Measurements from ENCODE around the gene TOR4A. TPM values are rescaled to one million over a fixed set of nuclear protein-coding genes. Genes with fewer than 3 reads are reported as not detected.

TOR4A gene
- total and polyA plus RNA-seq, 4 donors, result 2.6 to 14.0 (median 8.2) TPM

DNA sequence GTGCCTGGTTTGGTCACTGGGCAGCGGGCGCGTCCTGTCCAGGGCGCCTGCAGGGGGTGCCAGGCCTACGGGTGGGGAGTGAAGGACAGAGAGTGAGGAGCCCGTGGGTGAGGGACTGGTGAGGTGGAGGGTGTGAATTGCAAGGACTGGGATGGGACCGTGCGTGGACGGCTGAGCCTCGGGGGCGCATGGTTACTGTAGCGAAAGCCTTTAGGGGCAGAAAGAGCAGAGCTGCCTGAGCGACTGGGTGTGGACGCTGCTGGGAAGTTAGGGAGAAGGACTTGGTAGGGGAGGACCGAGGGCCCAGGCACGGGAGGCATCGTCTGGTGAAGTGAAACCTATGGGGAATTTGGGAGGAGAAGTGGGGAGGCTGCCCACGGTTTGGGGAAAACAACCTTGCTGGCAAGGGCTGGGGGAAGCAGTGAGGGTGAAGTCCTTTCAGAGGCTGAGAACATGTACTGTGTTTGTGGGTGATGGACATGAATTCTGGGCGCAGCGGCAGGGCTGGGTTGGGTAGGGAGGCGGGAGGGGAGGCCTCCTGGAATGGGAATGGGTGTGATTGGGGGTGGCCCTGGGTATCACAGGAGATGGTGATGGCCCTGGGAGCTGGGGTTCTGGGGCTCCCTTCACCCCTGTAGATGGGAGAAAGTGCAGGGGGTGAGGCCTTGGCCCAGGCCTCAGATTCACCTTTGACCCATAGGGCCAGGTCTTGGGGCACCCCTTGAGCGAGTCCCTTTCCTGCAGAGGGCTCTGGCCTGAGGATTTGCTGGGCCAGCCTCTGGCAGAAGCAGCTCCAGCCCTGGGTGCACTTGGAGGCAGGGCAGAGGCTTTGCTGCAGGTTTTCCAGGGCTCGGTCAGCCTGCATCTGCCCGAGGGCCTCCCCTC lies 1.7 kb upstream of the TOR4A start:
- WGBS, 2 donors, result 81 to 87% methylated on average over 24 of the region's 24 CpGs
- H3K9me3 ChIP-seq (ENCODE audit: control insufficient read depth, low read length), result no peaks in the 10 kb centered on the region
- no peak overlapping the region for H3K4me3 ChIP-seq (ENCODE audit: low read length in 2 of 2)
- ATAC-seq (ENCODE audit: low FRiP score) (no peak), DNase-seq (peak; percentile 49 to 71)
- no peaks in the 10 kb centered on the region for H3K27me3 ChIP-seq (ENCODE audit: control insufficient read depth in 1 of 2, insufficient read depth in 2 of 2, low read length in 1 of 2)
- H3K4me1 ChIP-seq (ENCODE audit: control insufficient read depth in 1 of 2, insufficient read depth in 2 of 2, low read length in 2 of 2), result no peaks in the 10 kb centered on the region
- intact Hi-C loops (cut with DNase I), result no loop called here
- H3K36me3 ChIP-seq (ENCODE audit: control insufficient read depth in 1 of 2, insufficient read depth in 2 of 2, low read length in 1 of 2), result peaks cover 0 to 3% of the 10 kb centered on the region in 2 donors
- H3K27ac ChIP-seq (ENCODE audit: low read depth in 1 of 2, low read length in 2 of 2), result no peak overlapping the region

DNA sequence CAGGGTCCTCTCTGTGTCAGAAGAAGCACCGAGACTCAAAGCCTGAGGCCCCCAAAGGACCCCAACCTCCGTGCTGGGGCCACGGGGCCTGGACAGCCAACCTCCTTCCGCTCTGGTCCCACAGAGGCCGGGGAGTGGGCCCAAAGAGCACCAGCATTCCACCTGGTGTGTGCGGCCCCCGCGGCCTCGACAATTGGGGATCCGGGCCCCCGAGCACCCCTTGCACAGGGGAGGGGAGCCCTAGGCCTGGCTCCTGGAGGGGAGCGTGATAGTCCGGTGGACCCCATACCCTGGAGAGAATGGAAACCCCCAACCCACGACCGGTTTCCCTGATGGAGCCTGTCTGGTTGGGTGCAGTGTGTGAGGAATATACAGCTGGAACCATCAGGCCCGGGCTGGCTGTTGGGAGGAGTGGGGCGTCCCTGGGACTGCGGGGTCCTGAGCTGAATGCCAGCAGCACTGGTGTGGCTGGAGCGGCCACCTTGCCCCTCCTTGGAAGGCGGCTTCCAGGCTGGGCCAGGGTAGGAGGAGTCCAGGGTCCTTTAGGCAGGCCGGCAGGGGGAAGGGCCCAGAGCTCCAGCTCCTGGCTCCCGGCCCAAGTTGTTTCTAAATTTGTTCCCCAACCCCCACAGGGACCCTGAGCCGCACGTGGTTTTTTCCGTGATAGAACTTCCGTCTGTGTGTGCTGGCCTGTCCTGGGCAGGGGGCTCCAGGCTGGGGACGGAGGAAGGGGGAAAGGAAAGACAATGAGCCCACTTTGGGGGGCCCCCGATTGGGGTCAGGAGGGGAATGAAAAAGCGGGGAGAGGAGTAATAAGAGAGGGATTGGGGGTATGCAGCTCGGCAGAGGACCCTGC lies 825 bp upstream of the TOR4A start:
- intact Hi-C loops (cut with DNase I), result no loop called here
- no peaks in the 10 kb centered on the region for H3K9me3 ChIP-seq (ENCODE audit: control insufficient read depth, low read length)
- H3K4me1 ChIP-seq (ENCODE audit: control insufficient read depth in 1 of 2, insufficient read depth in 2 of 2, low read length in 2 of 2), result no peaks in the 10 kb centered on the region
- peak overlapping the region in 1 of 2 donors; percentile 39 for H3K27ac ChIP-seq (ENCODE audit: low read depth in 1 of 2, low read length in 2 of 2)
- no peak overlapping the region for H3K4me3 ChIP-seq (ENCODE audit: low read length in 2 of 2)
- DNase-seq (peak; percentile 89 to 91), ATAC-seq (ENCODE audit: low FRiP score) (peak; percentile 82)
- WGBS, 2 donors, result 28% methylated on average over 30 of the region's 30 CpGs
- no peaks in the 10 kb centered on the region for H3K27me3 ChIP-seq (ENCODE audit: control insufficient read depth in 1 of 2, insufficient read depth in 2 of 2, low read length in 1 of 2)
- peaks cover 0 to 3% of the 10 kb centered on the region in 2 donors for H3K36me3 ChIP-seq (ENCODE audit: control insufficient read depth in 1 of 2, insufficient read depth in 2 of 2, low read length in 1 of 2)

DNA sequence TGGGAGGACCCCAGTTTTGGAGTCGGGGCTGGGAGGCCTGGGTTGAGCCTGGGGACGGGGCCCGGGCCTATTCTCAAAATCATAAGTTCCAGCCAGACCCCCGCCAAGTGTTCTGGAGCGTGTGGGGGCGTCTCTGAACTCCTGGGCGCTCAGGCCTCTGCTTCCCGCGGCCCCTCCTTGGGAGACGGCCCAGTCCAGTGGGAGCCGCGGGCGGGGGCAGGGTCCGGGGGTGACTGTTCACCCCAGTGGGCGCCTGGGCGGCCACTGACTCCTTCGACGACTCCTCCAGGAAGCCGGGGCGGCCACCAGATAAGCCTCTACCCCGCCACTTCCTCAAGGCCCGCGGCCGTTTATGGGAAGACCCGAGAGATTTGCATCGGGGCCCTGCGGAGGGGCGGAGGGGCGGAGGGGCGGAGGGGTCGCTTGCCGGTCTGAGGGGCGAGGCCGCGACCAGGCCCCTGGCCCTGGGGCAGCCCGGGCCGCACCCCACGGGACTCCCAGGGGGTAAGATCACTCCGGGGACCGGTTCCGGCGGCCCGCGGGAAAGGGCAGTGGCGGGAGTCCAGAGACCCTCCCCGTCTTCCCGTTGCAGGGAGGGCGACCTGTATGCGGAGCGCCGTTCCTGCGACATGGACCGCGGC lies 655 bp downstream of the TOR4A start:
- H3K4me1 ChIP-seq (ENCODE audit: control insufficient read depth in 1 of 2, insufficient read depth in 2 of 2, low read length in 2 of 2), result no peaks in the 10 kb centered on the region
- peak overlapping the region in 1 of 2 donors; percentile 23 for H3K27ac ChIP-seq (ENCODE audit: low read depth in 1 of 2, low read length in 2 of 2)
- 15 to 18% methylated on average over 35 to 54 of the region's 54 CpGs for WGBS, 2 donors
- H3K9me3 ChIP-seq (ENCODE audit: control insufficient read depth, low read length), result no peaks in the 10 kb centered on the region
- ATAC-seq (ENCODE audit: low FRiP score) (no peak), DNase-seq (peak; percentile 56 to 80)
- H3K27me3 ChIP-seq (ENCODE audit: control insufficient read depth in 1 of 2, insufficient read depth in 2 of 2, low read length in 1 of 2), result no peaks in the 10 kb centered on the region
- peaks cover 0 to 3% of the 10 kb centered on the region in 2 donors for H3K36me3 ChIP-seq (ENCODE audit: control insufficient read depth in 1 of 2, insufficient read depth in 2 of 2, low read length in 1 of 2)
- intact Hi-C loops (cut with DNase I), result no loop called here
- peak overlapping the region; percentile 31 to 40 for H3K4me3 ChIP-seq (ENCODE audit: low read length in 2 of 2)

DNA sequence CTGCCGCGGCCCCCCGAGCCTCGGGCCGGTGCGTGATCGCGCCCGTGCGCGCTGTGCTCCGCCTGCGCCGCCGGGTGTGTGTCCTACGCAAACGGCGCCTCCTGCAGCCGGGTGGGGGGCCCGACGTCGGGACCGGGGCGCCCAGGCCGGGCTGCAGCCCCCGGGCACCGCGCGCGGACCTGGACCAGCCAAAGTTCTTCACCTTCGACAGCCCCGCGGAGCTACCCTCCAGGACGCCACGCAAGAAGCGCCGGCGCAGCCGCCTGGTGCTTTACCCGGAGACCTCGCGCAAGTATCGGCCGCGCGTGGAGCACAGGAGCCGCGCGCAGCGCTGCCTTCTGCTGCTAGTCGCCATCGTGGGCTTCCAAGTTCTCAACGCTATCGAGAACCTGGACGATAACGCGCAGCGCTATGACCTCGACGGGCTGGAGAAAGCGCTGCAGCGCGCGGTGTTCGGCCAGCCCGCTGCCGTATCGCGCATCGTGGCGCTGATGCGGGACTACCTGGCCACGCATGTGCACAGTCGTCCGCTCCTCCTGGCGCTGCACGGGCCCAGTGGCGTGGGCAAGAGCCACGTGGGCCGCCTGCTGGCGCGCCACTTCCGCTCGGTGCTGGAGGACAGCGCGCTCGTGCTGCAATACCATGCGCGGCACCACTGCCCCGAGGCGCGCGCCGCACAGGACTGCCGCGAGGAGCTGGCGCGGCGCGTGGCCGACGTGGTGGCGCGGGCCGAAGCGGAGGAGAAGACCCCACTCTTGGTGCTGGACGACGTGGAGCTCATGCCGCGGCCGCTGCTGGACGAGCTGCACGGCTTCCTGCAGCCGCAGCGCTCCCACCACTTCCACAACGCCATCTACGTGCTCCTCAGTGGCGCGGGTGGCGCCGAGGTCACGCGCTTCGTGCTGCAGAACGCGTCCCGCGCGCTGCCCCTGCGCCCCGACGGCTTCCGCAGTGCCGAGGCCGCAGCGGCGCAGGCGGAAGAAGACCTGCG lies 1.5 kb downstream of the TOR4A start:
- intact Hi-C loops (cut with DNase I), result no loop called here
- Histone ChIP-seq H3K27me3 (ENCODE audit: control insufficient read depth in 1 of 2, insufficient read depth in 2 of 2, low read length in 1 of 2) (no peaks in the 10 kb centered on the region), H3K9me3 (ENCODE audit: control insufficient read depth, low read length) (no peaks in the 10 kb centered on the region), H3K27ac (ENCODE audit: low read depth in 1 of 2, low read length in 2 of 2) (no peak overlapping the region), H3K4me1 (ENCODE audit: control insufficient read depth in 1 of 2, insufficient read depth in 2 of 2, low read length in 2 of 2) (no peaks in the 10 kb centered on the region), H3K4me3 (ENCODE audit: low read length in 2 of 2) (no peak overlapping the region), H3K36me3 (ENCODE audit: control insufficient read depth in 1 of 2, insufficient read depth in 2 of 2, low read length in 1 of 2) (peaks cover 0 to 3% of the 10 kb centered on the region in 2 donors)
- peak in 1 of 2 donors; percentile 76 for DNase-seq
- no peak for ATAC-seq (ENCODE audit: low FRiP score)
- WGBS, 2 donors, result 79 to 88% methylated on average over 119 to 139 of the region's 139 CpGs

DNA sequence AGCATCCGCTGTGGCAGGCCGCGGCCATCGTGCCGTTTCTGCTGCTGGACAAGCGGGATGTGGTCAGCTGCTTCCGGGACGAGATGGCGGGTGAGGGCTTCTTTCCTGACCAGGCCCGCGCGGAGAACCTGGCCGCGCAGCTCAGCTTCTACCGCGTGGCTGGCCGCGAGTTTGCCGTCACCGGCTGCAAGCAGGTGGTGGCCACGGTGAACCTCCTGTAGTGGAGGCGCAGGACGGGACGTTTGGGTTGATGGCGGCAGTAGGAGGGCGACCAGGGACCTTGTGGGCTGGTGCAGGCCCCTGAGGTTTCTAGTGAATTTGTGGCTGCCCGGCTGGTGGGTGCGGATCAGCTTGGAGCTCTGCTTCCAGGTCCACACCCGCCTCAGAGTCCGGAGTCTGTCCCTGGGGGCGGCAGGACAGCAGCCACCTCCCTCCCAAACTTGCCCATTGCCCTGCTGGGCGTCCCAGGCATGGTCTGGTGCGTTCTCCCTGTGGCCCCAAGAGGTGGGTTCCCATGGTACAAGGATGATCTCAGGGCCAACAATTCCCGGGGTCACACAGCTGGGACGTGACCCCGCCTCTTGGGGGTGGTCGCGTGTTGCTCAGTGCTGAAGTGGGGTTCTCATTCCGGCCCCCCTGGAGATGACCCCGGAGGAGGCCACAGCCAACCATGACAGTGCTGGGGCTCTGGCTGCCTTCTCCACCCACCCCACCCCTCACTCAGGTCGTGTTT lies 2.4 kb downstream of the TOR4A start:
- Histone ChIP-seq H3K9me3 (ENCODE audit: control insufficient read depth, low read length) (no peaks in the 10 kb centered on the region), H3K27ac (ENCODE audit: low read depth in 1 of 2, low read length in 2 of 2) (no peak overlapping the region), H3K4me3 (ENCODE audit: low read length in 2 of 2) (no peak overlapping the region), H3K4me1 (ENCODE audit: control insufficient read depth in 1 of 2, insufficient read depth in 2 of 2, low read length in 2 of 2) (no peaks in the 10 kb centered on the region), H3K27me3 (ENCODE audit: control insufficient read depth in 1 of 2, insufficient read depth in 2 of 2, low read length in 1 of 2) (no peaks in the 10 kb centered on the region), H3K36me3 (ENCODE audit: control insufficient read depth in 1 of 2, insufficient read depth in 2 of 2, low read length in 1 of 2) (peaks cover 0 to 3% of the 10 kb centered on the region in 2 donors)
- intact Hi-C loops (cut with DNase I), result no loop called here
- no peak for ATAC-seq (ENCODE audit: low FRiP score)
- 90 to 94% methylated on average over 41 of the region's 41 CpGs for WGBS, 2 donors
- peak in 1 of 2 donors; percentile 73 for DNase-seq

DNA sequence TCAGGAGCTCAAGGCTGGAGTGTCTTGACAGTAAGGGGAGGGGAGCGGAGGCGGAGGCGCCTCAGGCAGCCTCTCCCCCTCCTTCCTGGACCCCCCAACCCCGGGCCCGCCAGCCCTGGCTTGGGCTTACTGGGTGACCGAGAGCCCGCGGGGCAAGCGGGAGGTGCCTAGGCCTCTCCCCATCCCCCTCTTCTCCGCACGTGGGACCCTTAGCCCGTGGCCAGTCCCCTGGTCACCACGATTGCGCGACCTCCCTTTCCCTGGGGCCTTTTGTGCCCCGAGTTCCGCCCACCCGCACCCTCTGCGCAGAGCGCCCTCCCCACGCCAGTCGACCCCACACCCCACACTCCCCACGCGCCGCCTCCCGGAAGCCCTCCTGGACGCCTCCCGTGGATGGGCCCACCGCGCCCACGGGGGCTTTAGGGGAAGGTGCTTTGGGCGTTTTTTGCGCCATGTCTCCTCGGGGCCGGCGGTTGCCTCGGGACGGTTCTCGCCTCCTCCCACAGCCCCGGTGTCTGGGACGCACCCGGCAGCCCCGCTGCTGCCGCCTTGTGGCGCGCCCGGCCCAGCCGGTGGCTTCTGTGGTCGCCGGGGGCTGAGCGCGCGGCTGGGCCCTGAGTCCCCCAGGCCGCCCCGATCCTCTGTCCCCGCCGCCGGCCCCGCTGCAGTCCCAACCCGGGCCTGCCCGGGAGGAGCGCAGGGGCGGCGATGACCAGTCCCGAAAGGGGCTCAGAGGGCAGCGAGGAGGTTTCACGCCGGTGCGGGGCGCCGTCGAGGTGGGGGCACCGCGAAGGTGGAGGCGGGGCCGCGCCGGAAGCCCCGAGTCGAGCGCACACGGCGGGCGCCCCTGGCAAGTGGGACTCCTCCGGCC lies 3.2 kb downstream of the TOR4A start:
- no peaks in the 10 kb centered on the region for H3K4me1 ChIP-seq (ENCODE audit: control insufficient read depth in 1 of 2, insufficient read depth in 2 of 2, low read length in 2 of 2)

More for the DNA sequence above, 3.2 kb downstream of the TOR4A start:
- 62 to 67% methylated on average over 76 to 85 of the region's 85 CpGs for WGBS, 2 donors
- intact Hi-C loops (cut with DNase I), result no loop called here
- Histone ChIP-seq H3K36me3 (ENCODE audit: control insufficient read depth in 1 of 2, insufficient read depth in 2 of 2, low read length in 1 of 2) (peaks cover 0 to 3% of the 10 kb centered on the region in 2 donors), H3K9me3 (ENCODE audit: control insufficient read depth, low read length) (no peaks in the 10 kb centered on the region), H3K4me3 (ENCODE audit: low read length in 2 of 2) (no peak overlapping the region), H3K27ac (ENCODE audit: low read depth in 1 of 2, low read length in 2 of 2) (no peak overlapping the region), H3K27me3 (ENCODE audit: control insufficient read depth in 1 of 2, insufficient read depth in 2 of 2, low read length in 1 of 2) (no peaks in the 10 kb centered on the region)
- no peak for ATAC-seq (ENCODE audit: low FRiP score)
- peak; percentile 48 to 75 for DNase-seq
